Type B pancreatic cell (in vitro differentiated cells): ENCODE data around the gene F11. TPM values are rescaled to one million over a fixed set of nuclear protein-coding genes. Genes with fewer than 3 reads are reported as not detected.
"Not testable (repeated sequence)": the region's sequence is repeated elsewhere in the genome, so short reads cannot be mapped to it uniquely, and the experiment has no call there.

ENCODE experiments used
- DNase-seq: peaks from one replicate; pipeline ENCODE4 v3.0.0; 2021; ENCODE audit warnings: mixed read lengths; ENCODE audit not compliant: unreplicated experiment; ENCODE audit errors: extremely low spot score
- H3K27ac Mint-ChIP-seq: 2 replicates; pipeline ENCODE4 v1.8.0; 2021; ENCODE audit warnings: mild to moderate bottlenecking, mixed read lengths
- H3K27me3 Mint-ChIP-seq: 2 replicates; pipeline ENCODE4 v1.8.0; 2021; ENCODE audit warnings: mixed read lengths
- H3K36me3 Mint-ChIP-seq: 2 replicates; pipeline ENCODE4 v1.8.0; 2021; ENCODE audit warnings: mixed read lengths
- H3K4me1 Mint-ChIP-seq: one replicate; pipeline ENCODE4 v1.8.0; 2021; ENCODE audit warnings: mixed read lengths; ENCODE audit not compliant: unreplicated experiment
- H3K4me3 Mint-ChIP-seq: 2 replicates; pipeline ENCODE4 v1.8.0; 2021; ENCODE audit warnings: mild to moderate bottlenecking, mixed read lengths
- H3K9me3 Mint-ChIP-seq: 2 replicates; pipeline ENCODE4 v1.8.0; 2021; ENCODE audit warnings: mixed read lengths
- CTCF ChIP-seq: fragments of 200-600 bp; sonication (generic); conservative IDR thresholded peaks from 2 replicates; pipeline ENCODE4 v1.5.0; 2021; ENCODE audit warnings: antibody characterized with exemption, mild to moderate bottlenecking
- total RNA-seq: library from RNA; stranded (reverse); gene quantifications from 2 replicates; pipeline ENCODE4 v1.2.1, GENCODE V29; 2021; ENCODE audit warnings: low replicate concordance

The F11 gene
- total RNA-seq, 1 donor from 2014 or later: 0.72 TPM

- Mint-ChIP-seq H3K27ac (no peak overlapping the region), H3K36me3 (no peaks in the 10 kb centered on the region), H3K4me3 (no peak overlapping the region), H3K4me1 (peaks cover 11% of the 10 kb centered on the region), H3K9me3 (no peaks in the 10 kb centered on the region), H3K27me3 (peaks cover 12% of the 10 kb centered on the region)
- no peak for TF ChIP-seq CTCF
- DNase-seq: no peak
Observed at GRCh38 chr4:186271081-186271678, 5.2 kb downstream of the F11 start.

GRCh38 chr4:186272699-186273391 is 6.9 kb downstream of the F11 start:
- no peaks in the 10 kb centered on the region for H3K4me1 Mint-ChIP-seq
- DNase-seq: no peak
- no peak for TF ChIP-seq CTCF
- peaks cover 2% of the 10 kb centered on the region for H3K27me3 Mint-ChIP-seq
- H3K4me3 Mint-ChIP-seq: no peak overlapping the region
- H3K27ac Mint-ChIP-seq: no peak overlapping the region
- no peaks in the 10 kb centered on the region for H3K9me3 Mint-ChIP-seq
- H3K36me3 Mint-ChIP-seq: no peaks in the 10 kb centered on the region

- not testable (repeated sequence) for H3K27ac Mint-ChIP-seq, H3K4me1 Mint-ChIP-seq, H3K27me3 Mint-ChIP-seq, DNase-seq, H3K36me3 Mint-ChIP-seq, H3K4me3 Mint-ChIP-seq, H3K9me3 Mint-ChIP-seq
Observed at GRCh38 chr4:186273392-186273789, 7.4 kb downstream of the F11 start.

- no peaks in the 10 kb centered on the region for H3K27me3 Mint-ChIP-seq
- H3K36me3 Mint-ChIP-seq: no peaks in the 10 kb centered on the region
- no peak overlapping the region for H3K27ac Mint-ChIP-seq
- DNase-seq: no peak
- no peaks in the 10 kb centered on the region for H3K9me3 Mint-ChIP-seq
- TF ChIP-seq CTCF: no peak
- no peak overlapping the region for H3K4me3 Mint-ChIP-seq
- no peaks in the 10 kb centered on the region for H3K4me1 Mint-ChIP-seq
Observed at GRCh38 chr4:186283311-186283710, 17.3 kb downstream of the F11 start.

GRCh38 chr4:186285147-186285546 is 19.2 kb downstream of the F11 start:
- no peak for TF ChIP-seq CTCF
- DNase-seq: no peak
- Mint-ChIP-seq H3K36me3 (no peaks in the 10 kb centered on the region), H3K27me3 (no peaks in the 10 kb centered on the region), H3K9me3 (no peaks in the 10 kb centered on the region), H3K27ac (no peak overlapping the region), H3K4me3 (no peak overlapping the region), H3K4me1 (no peaks in the 10 kb centered on the region)

- TF ChIP-seq CTCF: no peak
- H3K36me3 Mint-ChIP-seq: no peaks in the 10 kb centered on the region
Observed at GRCh38 chr4:186286581-186286980, 20.6 kb downstream of the F11 start.

More at GRCh38 chr4:186286581-186286980, 20.6 kb downstream of the F11 start:
- H3K4me1 Mint-ChIP-seq: no peaks in the 10 kb centered on the region
- no peak for DNase-seq
- H3K4me3 Mint-ChIP-seq: no peak overlapping the region
- H3K27me3 Mint-ChIP-seq: peaks cover 3% of the 10 kb centered on the region
- no peaks in the 10 kb centered on the region for H3K9me3 Mint-ChIP-seq
- H3K27ac Mint-ChIP-seq: no peak overlapping the region
